B cell (primary cell): ENCODE data around the gene FBXL16. TPM values are rescaled to one million over a fixed set of nuclear protein-coding genes. Genes with fewer than 3 reads are reported as not detected.

Experiments used
- ATAC-seq: fragments of 200-7000 bp; cut with Tn5 transposase; one replicate; pipeline ENCODE4 v1.10.0; 2021; ENCODE audit warnings: low read depth, mild to moderate bottlenecking, moderate number of reproducible peaks, moderate library complexity
- CTCF ChIA-PET: fragments of 350-600 bp; sonication (Branson Sonifier 250); formaldehyde crosslinking; loops from one replicate; lab custom pipeline; 2021; ENCODE audit warnings: antibody characterized with exemption, inconsistent platforms; lab: Charles Lee
- POLR2A ChIA-PET: fragments of 350-600 bp; sonication (Branson Sonifier 250); formaldehyde crosslinking; loops from one replicate; lab custom pipeline; 2021; ENCODE audit warnings: antibody characterized with exemption; lab: Charles Lee
- DNase-seq: peaks from one replicate; pipeline ENCODE4 v3.0.0; 2013
- H2AFZ ChIP-seq: 2 replicates; pipeline ENCODE4 v1.6.1; 2012; ENCODE audit warnings: mild to moderate bottlenecking, low read depth, low read length; ENCODE audit not compliant: insufficient read depth, poor library complexity, severe bottlenecking
- H3K27ac ChIP-seq, 2 donors: 1 replicate in 1 of 2; 2 replicates in 1 of 2; pipeline ENCODE4 v1.5.1; 2012 to 2013; ENCODE audit warnings: low read length in 2 of 2, mild to moderate bottlenecking in 2 of 2, moderate library complexity in 1 of 2
- H3K27me3 ChIP-seq, 4 experiments: fragments of 200-600 bp in 1 of 4; sonication (generic) in 1 of 4; replicated peaks in 1 of 4; 1 replicate in 2 of 4; 2 replicates in 2 of 4; pipeline versions ENCODE4 v1.6.1 to v1.7.0; 2013 to 2016; ENCODE audit warnings: low read length in 3 of 4, mild to moderate bottlenecking in 2 of 4, mixed read lengths in 1 of 4, moderate library complexity in 1 of 4; ENCODE audit not compliant: insufficient read depth in 4 of 4, control insufficient read depth in 3 of 4; ENCODE audit errors: control extremely low read depth in 1 of 4
- H3K36me3 ChIP-seq, 2 experiments: replicated peaks in 1 of 2; 1 replicate in 1 of 2; 2 replicates in 1 of 2; pipeline versions ENCODE4 v1.6.1 to v1.7.1; 2013; ENCODE audit warnings: low read length in 1 of 2; ENCODE audit not compliant: insufficient read depth in 2 of 2, control insufficient read depth in 1 of 2; ENCODE audit errors: control extremely low read depth in 1 of 2, extremely low read depth in 1 of 2
- H3K4me1 ChIP-seq, 2 donors: fragments of 200-600 bp in 1 of 2; sonication (generic) in 1 of 2; 1 replicate in 1 of 2; 2 replicates in 1 of 2; pipeline versions ENCODE4 v1.5.1 to v1.6.1; 2013 to 2017; ENCODE audit warnings: low read length in 2 of 2; ENCODE audit not compliant: control insufficient read depth in 2 of 2, insufficient read depth in 2 of 2
- H3K4me2 ChIP-seq: replicated peaks from 2 replicates; pipeline ENCODE3; 2012; ENCODE audit warnings: mild to moderate bottlenecking, low read depth, low read length; ENCODE audit not compliant: poor library complexity, severe bottlenecking
- H3K4me3 ChIP-seq, 5 experiments: fragments of 200-600 bp in 1 of 5; sonication (generic) in 1 of 5; 1 replicate in 3 of 5; 2 replicates in 2 of 5; pipeline versions ENCODE4 v1.5.1 to v1.7.0; 2011 to 2016; ENCODE audit warnings: low read length in 4 of 5, mild to moderate bottlenecking in 4 of 5, low read depth in 2 of 5, control low read depth in 1 of 5, moderate library complexity in 1 of 5; ENCODE audit not compliant: insufficient read depth in 1 of 5; ENCODE audit errors: control extremely low read depth in 1 of 5, extremely low read depth in 1 of 5
- H3K79me2 ChIP-seq: fragments of 200-600 bp; sonication (generic); one replicate; pipeline ENCODE4 v1.6.0; 2016; ENCODE audit warnings: low read length; ENCODE audit not compliant: control insufficient read depth, insufficient read depth
- H3K9ac ChIP-seq: fragments of 200-600 bp; sonication (generic); 2 replicates; pipeline ENCODE4 v1.6.1; 2017; ENCODE audit warnings: mild to moderate bottlenecking, low read length, moderate library complexity
- H3K9me3 ChIP-seq, 3 donors: one replicate each; pipeline versions ENCODE4 v1.6.1 to v1.7.1; 2013; ENCODE audit warnings: low read length in 2 of 3; ENCODE audit not compliant: control insufficient read depth in 2 of 3, insufficient read depth in 1 of 3; ENCODE audit errors: control extremely low read depth in 1 of 3
- H4K20me1 ChIP-seq: 2 replicates; pipeline ENCODE4 v1.6.0; 2012; ENCODE audit warnings: mild to moderate bottlenecking, low read length; ENCODE audit not compliant: insufficient read depth, control insufficient read depth, poor library complexity, severe bottlenecking
- H3K27ac Mint-ChIP-seq: one replicate; pipeline ENCODE4 v1.8.0; 2021; ENCODE audit warnings: mixed read lengths
- H3K27me3 Mint-ChIP-seq: one replicate; pipeline ENCODE4 v1.8.0; 2021; ENCODE audit warnings: mixed read lengths
- H3K4me1 Mint-ChIP-seq: one replicate; pipeline ENCODE4 v1.8.0; 2021; ENCODE audit warnings: mixed read lengths
- H3K4me3 Mint-ChIP-seq: one replicate; pipeline ENCODE4 v1.8.0; 2021; ENCODE audit warnings: mixed read lengths
- H3K9me3 Mint-ChIP-seq: one replicate; pipeline ENCODE4 v1.8.0; 2022; ENCODE audit warnings: mixed read lengths; ENCODE audit not compliant: insufficient read depth
- CTCF ChIP-seq: fragments of 200-600 bp; IDR thresholded peaks from one replicate; pipeline ENCODE4 v1.8.0; 2022; ENCODE audit warnings: antibody characterized with exemption, mild to moderate bottlenecking
- EZH2 ChIP-seq: IDR thresholded peaks from 2 replicates; pipeline ENCODE4 v1.6.1; 2012; ENCODE audit warnings: borderline replicate concordance, low read depth, mild to moderate bottlenecking, moderate library complexity, low read length; ENCODE audit not compliant: insufficient read depth, poor library complexity, severe bottlenecking
- WGBS: methylation state at CpG from one replicate; pipeline ENCODE4 v1.1.5; 2013; ENCODE audit warnings: missing lambda C conversion rate; ENCODE audit not compliant: insufficient coverage; 5-methylcytosine and 5-hydroxymethylcytosine counted together
- intact Hi-C: fragments of 100-400 bp; cut with micrococcal nuclease; formaldehyde crosslinking; loops from one replicate; pipeline ENCODE4 v1.10.0; 2022
- polyA plus RNA-seq: library from polyadenylated mRNA; depleted of rRNA; stranded (reverse); fragments of >200 nt; gene quantifications from 2 replicates; pipeline ENCODE4 v1.2.3, GENCODE V29; 2012
- total RNA-seq, 2 donors: library from RNA; stranded (reverse); fragments of 120-200 nt in 1 of 2; gene quantifications; 1 replicate in 1 of 2; 2 replicates in 1 of 2; pipeline versions ENCODE4 v1.2.3 to v1.2.4, GENCODE V29; 2013 to 2022

The FBXL16 gene
- total and polyA plus RNA-seq, 2 donors (not counting 1 experiment from before 2014, with no cell fraction given), result 2.2 to 5.8 TPM

GRCh38 chr16:661184-661821 lies 44.3 kb downstream of the FBXL16 start:
- Histone ChIP-seq H3K79me2 (no peaks in the 10 kb centered on the region), H3K9ac (no peak overlapping the region), H3K4me1 (peaks cover 10 to 17% of the 10 kb centered on the region in 2 donors), H3K4me2 (peak overlapping the region; percentile 78), H3K9me3 (no peaks in the 10 kb centered on the region), H3K27me3 (no peaks in the 10 kb centered on the region), H3K27ac (no peak overlapping the region), H4K20me1 (no peaks in the 10 kb centered on the region), H3K36me3 (no peaks in the 10 kb centered on the region), H3K4me3 (peak overlapping the region in 1 of 5 experiments; percentile 15), H2AFZ (no peak overlapping the region)
- POLR2A ChIA-PET, result interaction anchor here (1.0 to 1.7 kb wide), 2 partner anchors 12 to 277 kb away, joined by 5 to 6 read pairs; partner anchors contain the start of gene WDR90
- TF ChIP-seq EZH2 (no peak), CTCF (peak; percentile 12)
- H3K27me3 Mint-ChIP-seq, result no peaks in the 10 kb centered on the region
- DNase-seq (no peak), ATAC-seq (no peak)
- CTCF ChIA-PET, result interaction anchor here (0.7 to 1.4 kb wide), 3 partner anchors 12 to 82 kb away, joined by 3 to 6 read pairs (median 5); partner anchors contain the start of gene METTL26
- peak overlapping the region; percentile 56 for H3K27ac Mint-ChIP-seq
- intact Hi-C loops, result loop anchor here (2.0 kb wide), 1 partner anchor 23 kb away; the partner anchor contains the start of gene JMJD8
- 56% methylated on average over 33 of the region's 35 CpGs for WGBS
- peaks cover 10% of the 10 kb centered on the region for H3K4me1 Mint-ChIP-seq
- no peaks in the 10 kb centered on the region for H3K9me3 Mint-ChIP-seq
- peak overlapping the region; percentile 52 for H3K4me3 Mint-ChIP-seq
